HCT116 (cell line): ENCODE results near the gene ZNF862. TPM values are rescaled to one million over a fixed set of nuclear protein-coding genes. Genes with fewer than 3 reads are reported as not detected.

ENCODE experiments used
- ATAC-seq: fragments of 200-7000 bp; cut with Tn5 transposase; 2 replicates; pipeline ENCODE4 v1.9.1; 2020; ENCODE audit warnings: mild to moderate bottlenecking, moderate library complexity
- BruUV-seq: library from RNA; stranded (reverse); fragments of 400-500 nt; replicated peaks from 2 replicates; lab custom pipeline; 2021; lab: Mats Ljungman, UMichigan
- CTCF ChIA-PET: fragments of 300-600 bp; sonication (Branson Sonifier 250); formaldehyde crosslinking; loops from one replicate; lab custom pipeline; 2021; ENCODE audit warnings: antibody characterized with exemption; lab: Charles Lee
- POLR2A ChIA-PET: fragments of 300-600, 350-600 bp; sonication (Branson Sonifier 250); formaldehyde crosslinking; loops from one replicate; lab custom pipeline; 2021; ENCODE audit warnings: antibody characterized with exemption; lab: Charles Lee
- RAD21 ChIA-PET, 2 experiments: fragments of 300-600 bp; sonication (Branson Sonifier 250); formaldehyde crosslinking; loops; one replicate each; lab custom pipeline; 2023; ENCODE audit warnings: low total read pairs in 2 of 2; ENCODE audit not compliant: uncharacterized antibody in 2 of 2, unreplicated experiment in 2 of 2, low non-redundant PET in 1 of 2; lab: Charles Lee
- DNase-seq: peaks from one replicate; pipeline ENCODE4 v3.0.0-alpha.2; 2010; ENCODE audit warnings: low read depth, low spot score
- H2AFZ ChIP-seq: fragments of 200-600 bp; shearing (Covaris generic), sonication (generic); 2 replicates; pipeline ENCODE4 v1.6.1; 2017; ENCODE audit warnings: low read depth, mixed run types, mixed read lengths, antibody characterized with exemption, low read length; ENCODE audit not compliant: poor library complexity, severe bottlenecking
- H3K27ac ChIP-seq: 2 replicates; pipeline ENCODE4 v1.5.1; 2012; ENCODE audit warnings: low read depth, low read length
- H3K27me3 ChIP-seq: fragments of 200-600 bp; sonication (generic); 2 replicates; pipeline ENCODE4 v1.6.1; 2016; ENCODE audit warnings: mixed run types, low read length, mixed read lengths; ENCODE audit not compliant: insufficient read depth
- H3K36me3 ChIP-seq, 2 experiments: fragments of 200-500 bp in 1 of 2; fragments of 200-600 bp in 1 of 2; sonication (Bioruptor generic) in 1 of 2; sonication (generic) in 1 of 2; 2 replicates each; pipeline versions ENCODE4 v1.5.1 to v1.6.1; 2014 to 2016; ENCODE audit warnings: low read length in 2 of 2, inconsistent platforms in 1 of 2, mixed read lengths in 1 of 2, mixed run types in 1 of 2; ENCODE audit not compliant: insufficient read depth in 2 of 2, control insufficient read depth in 1 of 2
- H3K4me1 ChIP-seq, 2 experiments: fragments of 200-600 bp in 1 of 2; sonication (generic) in 1 of 2; 2 replicates each; pipeline versions ENCODE4 v1.5.1 to v1.6.1; 2012 to 2017; ENCODE audit warnings: low read length in 2 of 2, inconsistent platforms in 1 of 2, mild to moderate bottlenecking in 1 of 2, mixed read lengths in 1 of 2, mixed run types in 1 of 2, moderate library complexity in 1 of 2; ENCODE audit not compliant: insufficient read depth in 2 of 2, control insufficient read depth in 1 of 2
- H3K4me2 ChIP-seq: fragments of 200-600 bp; sonication (generic); 2 replicates; pipeline ENCODE4 v1.6.1; 2017; ENCODE audit warnings: mixed run types, low read length, mixed read lengths
- H3K4me3 ChIP-seq, 2 experiments: fragments of 200-600 bp in 1 of 2; sonication (generic) in 1 of 2; replicated peaks in 1 of 2; 2 replicates each; pipeline ENCODE4 v1.5.1; 2011 to 2016; ENCODE audit warnings: low read length in 2 of 2, control low read depth in 1 of 2, low read depth in 1 of 2, mild to moderate bottlenecking in 1 of 2, mixed read lengths in 1 of 2, mixed run types in 1 of 2
- H3K79me2 ChIP-seq: fragments of 200-600 bp; sonication (generic); 2 replicates; pipeline ENCODE4 v1.6.1; 2017; ENCODE audit warnings: mild to moderate bottlenecking, mixed run types, low read length, moderate library complexity, mixed read lengths; ENCODE audit not compliant: insufficient read depth
- H3K9ac ChIP-seq: fragments of 200-600 bp; sonication (generic); 2 replicates; pipeline ENCODE4 v1.6.1; 2016; ENCODE audit warnings: low read length, mixed read lengths
- H3K9me2 ChIP-seq: fragments of 200-600 bp; sonication (generic), shearing (Covaris generic); 2 replicates; pipeline ENCODE4 v1.6.1; 2017; ENCODE audit warnings: mixed run types, mild to moderate bottlenecking, moderate library complexity; ENCODE audit not compliant: insufficient read depth
- H3K9me3 ChIP-seq, 2 experiments: fragments of 200-500 bp in 1 of 2; fragments of 200-600 bp in 1 of 2; sonication (Bioruptor generic) in 1 of 2; sonication (generic) in 1 of 2; 2 replicates each; pipeline ENCODE4 v1.6.1; 2014 to 2017; ENCODE audit warnings: low read length in 2 of 2, mixed read lengths in 2 of 2, inconsistent platforms in 1 of 2, low read depth in 1 of 2, mild to moderate bottlenecking in 1 of 2, mixed run types in 1 of 2, moderate library complexity in 1 of 2; ENCODE audit not compliant: control insufficient read depth in 1 of 2, insufficient read depth in 1 of 2
- H4K20me1 ChIP-seq: fragments of 200-600 bp; sonication (generic), shearing (Covaris generic); 2 replicates; pipeline ENCODE4 v1.6.1; 2017; ENCODE audit warnings: mixed run types, mild to moderate bottlenecking, moderate library complexity; ENCODE audit not compliant: insufficient read depth
- CEBPB ChIP-seq: IDR thresholded peaks from 2 replicates; pipeline ENCODE4 v1.6.1; 2012; ENCODE audit warnings: low read depth
- EGR1 ChIP-seq: IDR thresholded peaks from 2 replicates; pipeline ENCODE4 v1.6.1; 2012; ENCODE audit warnings: low read depth
- ELF1 ChIP-seq: IDR thresholded peaks from 2 replicates; pipeline ENCODE4 v1.6.1; 2012; ENCODE audit warnings: low read depth, borderline replicate concordance
- EZH2 ChIP-seq: fragments of 200-600 bp; sonication (generic); IDR thresholded peaks from 2 replicates; pipeline ENCODE4 v1.6.1; 2017; ENCODE audit warnings: antibody characterized with exemption, mixed run types
- EZH2phosphoT487 ChIP-seq: fragments of 200-600 bp; IDR thresholded peaks from 2 replicates; pipeline ENCODE4 v1.6.1; 2018; ENCODE audit warnings: antibody characterized with exemption, borderline replicate concordance
- POLR2A ChIP-seq: IDR thresholded peaks from 2 replicates; pipeline ENCODE4 v1.7.0; 2011; ENCODE audit warnings: borderline replicate concordance; ENCODE audit not compliant: insufficient read depth, insufficient read length; ENCODE audit errors: extremely low read depth
- RAD21 ChIP-seq: IDR thresholded peaks from 2 replicates; pipeline ENCODE4 v1.6.1; 2012; ENCODE audit warnings: low read depth, mild to moderate bottlenecking
- SP1 ChIP-seq: IDR thresholded peaks from 2 replicates; pipeline ENCODE4 v1.6.1; 2012; ENCODE audit warnings: low read depth
- TCF7L2 ChIP-seq: IDR thresholded peaks from 2 replicates; pipeline ENCODE4 v1.7.0; 2011; ENCODE audit warnings: borderline replicate concordance, inconsistent platforms; ENCODE audit not compliant: insufficient read depth, insufficient read length; ENCODE audit errors: extremely low read depth
- YY1 ChIP-seq: IDR thresholded peaks from 2 replicates; pipeline ENCODE4 v1.6.1; 2011; ENCODE audit warnings: low read length, low read depth, moderate library complexity, mild to moderate bottlenecking; ENCODE audit not compliant: insufficient replicate concordance; ENCODE audit errors: extremely low read depth
- intact Hi-C: fragments of 100-400 bp; cut with micrococcal nuclease; formaldehyde crosslinking; loops from 2 replicates; pipeline ENCODE4 v1.10.0; 2022
- total RNA-seq: library from RNA; stranded (reverse); gene quantifications from one replicate; pipeline ENCODE4 v1.2.1, GENCODE V29; 2021; ENCODE audit not compliant: unreplicated experiment
- TF ChIP-seq, protein P1 (sequence below): IDR thresholded peaks from 2 replicates; pipeline ENCODE4 v1.6.1; 2012; ENCODE audit warnings: low read depth
- TF ChIP-seq, protein P2 (sequence below): IDR thresholded peaks from 2 replicates; pipeline ENCODE4 v1.6.1; 2012
- TF ChIP-seq, protein P3 (sequence below): IDR thresholded peaks from 2 replicates; pipeline ENCODE4 v1.6.1; 2012
- TF ChIP-seq, protein P4 (sequence below): IDR thresholded peaks from 2 replicates; pipeline ENCODE4 v1.6.1; 2011; ENCODE audit warnings: mild to moderate bottlenecking, low read length, moderate library complexity; ENCODE audit not compliant: insufficient replicate concordance; ENCODE audit errors: extremely low read depth

Gene ZNF862
- total RNA-seq, 1 experiment from 2014 or later, result 8.5 TPM

DNA sequence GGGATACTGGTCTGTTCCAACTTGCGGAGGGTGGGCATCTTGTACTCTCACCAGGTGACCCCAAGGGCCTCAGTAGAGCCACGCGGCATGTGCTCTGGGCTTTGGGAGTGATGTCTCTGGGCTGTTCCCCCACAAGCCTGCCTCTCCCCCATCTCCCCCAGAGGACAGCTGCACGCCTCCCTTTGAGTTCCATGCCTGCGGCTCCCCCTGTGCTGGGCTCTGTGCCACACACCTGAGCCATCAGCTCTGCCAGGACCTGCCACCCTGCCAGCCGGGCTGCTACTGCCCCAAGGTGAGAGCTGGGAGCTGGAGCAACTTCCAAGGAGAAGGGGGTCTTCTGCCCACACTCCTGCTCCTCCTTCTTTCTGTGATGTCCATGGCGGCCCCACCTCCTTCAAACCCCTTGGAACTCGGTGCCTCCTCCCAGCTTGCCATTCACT is 15.0 kb upstream of the ZNF862 start (continued):
- TF ChIP-seq, protein P1, sequence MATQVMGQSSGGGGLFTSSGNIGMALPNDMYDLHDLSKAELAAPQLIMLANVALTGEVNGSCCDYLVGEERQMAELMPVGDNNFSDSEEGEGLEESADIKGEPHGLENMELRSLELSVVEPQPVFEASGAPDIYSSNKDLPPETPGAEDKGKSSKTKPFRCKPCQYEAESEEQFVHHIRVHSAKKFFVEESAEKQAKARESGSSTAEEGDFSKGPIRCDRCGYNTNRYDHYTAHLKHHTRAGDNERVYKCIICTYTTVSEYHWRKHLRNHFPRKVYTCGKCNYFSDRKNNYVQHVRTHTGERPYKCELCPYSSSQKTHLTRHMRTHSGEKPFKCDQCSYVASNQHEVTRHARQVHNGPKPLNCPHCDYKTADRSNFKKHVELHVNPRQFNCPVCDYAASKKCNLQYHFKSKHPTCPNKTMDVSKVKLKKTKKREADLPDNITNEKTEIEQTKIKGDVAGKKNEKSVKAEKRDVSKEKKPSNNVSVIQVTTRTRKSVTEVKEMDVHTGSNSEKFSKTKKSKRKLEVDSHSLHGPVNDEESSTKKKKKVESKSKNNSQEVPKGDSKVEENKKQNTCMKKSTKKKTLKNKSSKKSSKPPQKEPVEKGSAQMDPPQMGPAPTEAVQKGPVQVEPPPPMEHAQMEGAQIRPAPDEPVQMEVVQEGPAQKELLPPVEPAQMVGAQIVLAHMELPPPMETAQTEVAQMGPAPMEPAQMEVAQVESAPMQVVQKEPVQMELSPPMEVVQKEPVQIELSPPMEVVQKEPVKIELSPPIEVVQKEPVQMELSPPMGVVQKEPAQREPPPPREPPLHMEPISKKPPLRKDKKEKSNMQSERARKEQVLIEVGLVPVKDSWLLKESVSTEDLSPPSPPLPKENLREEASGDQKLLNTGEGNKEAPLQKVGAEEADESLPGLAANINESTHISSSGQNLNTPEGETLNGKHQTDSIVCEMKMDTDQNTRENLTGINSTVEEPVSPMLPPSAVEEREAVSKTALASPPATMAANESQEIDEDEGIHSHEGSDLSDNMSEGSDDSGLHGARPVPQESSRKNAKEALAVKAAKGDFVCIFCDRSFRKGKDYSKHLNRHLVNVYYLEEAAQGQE, result no peak
- TF ChIP-seq SP1, result no peak
- no peak for TF ChIP-seq ELF1
- no peak for TF ChIP-seq POLR2A
- TF ChIP-seq, protein P2, sequence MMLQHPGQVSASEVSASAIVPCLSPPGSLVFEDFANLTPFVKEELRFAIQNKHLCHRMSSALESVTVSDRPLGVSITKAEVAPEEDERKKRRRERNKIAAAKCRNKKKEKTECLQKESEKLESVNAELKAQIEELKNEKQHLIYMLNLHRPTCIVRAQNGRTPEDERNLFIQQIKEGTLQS, result no peak
- TF ChIP-seq EZH2, result no peak
- TF ChIP-seq, protein P3, sequence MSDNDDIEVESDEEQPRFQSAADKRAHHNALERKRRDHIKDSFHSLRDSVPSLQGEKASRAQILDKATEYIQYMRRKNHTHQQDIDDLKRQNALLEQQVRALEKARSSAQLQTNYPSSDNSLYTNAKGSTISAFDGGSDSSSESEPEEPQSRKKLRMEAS, result no peak
- TF ChIP-seq, all 23 proteins: peak for 0

DNA sequence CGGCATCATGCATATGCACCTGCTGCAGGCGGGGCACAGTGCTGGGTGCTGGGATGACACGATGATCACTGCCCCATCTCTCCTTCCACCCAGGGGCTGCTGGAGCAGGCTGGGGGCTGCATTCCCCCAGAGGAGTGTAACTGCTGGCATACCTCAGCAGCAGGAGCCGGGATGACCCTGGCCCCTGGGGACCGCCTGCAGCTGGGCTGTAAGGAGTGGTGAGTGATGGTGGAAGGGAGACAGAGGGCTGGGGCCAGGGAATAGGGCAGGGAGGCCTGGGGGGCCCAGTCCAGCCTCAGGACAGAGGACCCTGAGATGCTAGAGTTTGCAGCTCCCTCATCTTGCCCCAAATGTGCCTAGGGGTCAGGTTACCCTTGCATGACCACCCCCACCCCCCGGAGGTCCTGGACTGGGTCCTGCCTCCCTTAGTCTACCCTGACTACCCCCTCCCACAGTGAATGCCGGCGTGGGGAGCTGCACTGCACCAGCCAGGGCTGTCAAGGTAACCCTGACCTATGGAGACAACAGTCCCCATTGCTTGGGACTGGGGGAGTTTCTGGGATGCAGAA is 14.5 kb upstream of the ZNF862 start:
- Histone ChIP-seq H4K20me1 (no peaks in the 10 kb centered on the region), H3K27ac (no peak overlapping the region), H3K9me2 (no peaks in the 10 kb centered on the region), H3K36me3 (no peaks in the 10 kb centered on the region), H3K79me2 (no peaks in the 10 kb centered on the region), H3K4me3 (no peak overlapping the region), H3K9me3 (no peaks in the 10 kb centered on the region), H3K9ac (no peak overlapping the region), H2AFZ (no peak overlapping the region), H3K4me2 (no peak overlapping the region), H3K4me1 (no peaks in the 10 kb centered on the region), H3K27me3 (no peaks in the 10 kb centered on the region)
- ChIA-PET CTCF (no interaction called here), POLR2A (interaction anchor here (0.5 kb wide), 1 partner anchor 188 kb away, joined by 3 read pairs; no protein-coding TSS in a partner anchor), RAD21 (no interaction called here)
- ATAC-seq (no peak), DNase-seq (no peak)
- BruUV-seq, result no TSS peak
- intact Hi-C loops, result no loop called here
- TF ChIP-seq CEBPB (no peak), RAD21 (no peak), EZH2phosphoT487 (no peak), EGR1 (no peak), POLR2A (no peak), ELF1 (no peak), EZH2 (no peak), SP1 (no peak), TCF7L2 (no peak), YY1 (no peak)
- TF ChIP-seq, protein P4, sequence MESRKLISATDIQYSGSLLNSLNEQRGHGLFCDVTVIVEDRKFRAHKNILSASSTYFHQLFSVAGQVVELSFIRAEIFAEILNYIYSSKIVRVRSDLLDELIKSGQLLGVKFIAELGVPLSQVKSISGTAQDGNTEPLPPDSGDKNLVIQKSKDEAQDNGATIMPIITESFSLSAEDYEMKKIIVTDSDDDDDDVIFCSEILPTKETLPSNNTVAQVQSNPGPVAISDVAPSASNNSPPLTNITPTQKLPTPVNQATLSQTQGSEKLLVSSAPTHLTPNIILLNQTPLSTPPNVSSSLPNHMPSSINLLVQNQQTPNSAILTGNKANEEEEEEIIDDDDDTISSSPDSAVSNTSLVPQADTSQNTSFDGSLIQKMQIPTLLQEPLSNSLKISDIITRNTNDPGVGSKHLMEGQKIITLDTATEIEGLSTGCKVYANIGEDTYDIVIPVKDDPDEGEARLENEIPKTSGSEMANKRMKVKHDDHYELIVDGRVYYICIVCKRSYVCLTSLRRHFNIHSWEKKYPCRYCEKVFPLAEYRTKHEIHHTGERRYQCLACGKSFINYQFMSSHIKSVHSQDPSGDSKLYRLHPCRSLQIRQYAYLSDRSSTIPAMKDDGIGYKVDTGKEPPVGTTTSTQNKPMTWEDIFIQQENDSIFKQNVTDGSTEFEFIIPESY, result no peak
- TF ChIP-seq, protein P1, result no peak
